Measurements from ENCODE around the gene XPOT. TPM values are rescaled to one million over a fixed set of nuclear protein-coding genes. Genes with fewer than 3 reads are reported as not detected.

Gene XPOT
- total RNA-seq, 1 donor from 2014 or later = 69.1 TPM

GRCh38 chr12:64461634-64462414 lies 57.6 kb downstream of the XPOT start:
- no peak for DNase-seq (ENCODE audit: low spot score)

DNA sequence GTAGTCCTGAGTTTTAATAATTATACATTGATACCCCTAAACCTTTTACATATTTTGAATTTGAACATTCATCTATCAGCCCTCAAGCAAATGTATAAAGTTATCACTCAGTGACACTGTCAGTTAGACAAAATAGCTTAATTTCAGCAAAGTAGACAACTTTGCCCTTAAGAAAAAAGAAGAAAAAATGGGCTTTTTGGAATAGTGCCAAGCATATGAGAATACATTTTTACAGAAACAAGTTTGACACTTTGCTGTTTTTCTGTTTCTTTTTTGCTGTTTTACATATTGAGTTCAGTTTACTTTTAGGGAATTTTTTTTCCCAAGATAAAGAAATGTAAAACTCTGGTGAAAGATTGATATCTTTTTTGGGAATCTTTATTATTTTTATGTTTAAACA lies 62.0 kb downstream of the XPOT start:
- no peak for DNase-seq (ENCODE audit: low spot score)

- no peak for DNase-seq (ENCODE audit: low spot score)
These were observed 64.8 kb downstream of the XPOT start for GRCh38 chr12:64468966-64469365.

DNA sequence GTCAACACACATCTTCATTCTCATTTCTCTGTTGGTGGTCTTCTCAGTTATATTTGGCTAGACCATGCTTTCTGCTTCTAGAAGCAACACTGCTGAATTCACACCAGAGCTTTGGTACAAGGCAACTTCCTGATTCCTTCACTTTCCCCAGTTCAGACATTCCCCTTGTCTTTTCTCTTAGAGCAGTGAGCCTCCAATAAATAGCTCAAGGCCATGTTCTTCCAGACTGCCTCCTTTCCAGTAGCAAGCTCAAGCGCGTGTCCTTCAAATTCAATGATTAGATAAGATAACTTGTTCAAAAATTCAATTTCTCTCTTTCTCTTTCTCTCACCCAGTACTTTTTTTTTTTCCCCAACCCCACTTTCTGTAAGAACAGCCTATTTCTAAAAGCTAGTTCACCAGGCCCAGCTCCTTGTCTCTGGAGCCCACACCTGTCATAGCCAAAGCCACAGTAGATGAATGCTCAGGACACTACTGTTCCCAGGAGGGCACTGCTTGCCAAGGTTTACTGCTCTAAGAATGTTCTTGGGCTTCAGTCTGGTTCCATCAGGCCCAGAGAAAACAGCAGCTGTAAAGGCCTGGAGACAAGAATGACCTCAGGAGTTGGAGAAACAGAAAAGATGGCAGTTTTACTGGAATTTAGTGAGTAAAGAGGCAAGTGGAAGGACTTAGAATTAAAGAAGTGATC lies 65.4 kb downstream of the XPOT start:
- DNase-seq (ENCODE audit: low spot score) = no peak

- no peak for DNase-seq (ENCODE audit: low spot score)
These were observed 66.3 kb downstream of the XPOT start for GRCh38 chr12:64470495-64470894.

DNA sequence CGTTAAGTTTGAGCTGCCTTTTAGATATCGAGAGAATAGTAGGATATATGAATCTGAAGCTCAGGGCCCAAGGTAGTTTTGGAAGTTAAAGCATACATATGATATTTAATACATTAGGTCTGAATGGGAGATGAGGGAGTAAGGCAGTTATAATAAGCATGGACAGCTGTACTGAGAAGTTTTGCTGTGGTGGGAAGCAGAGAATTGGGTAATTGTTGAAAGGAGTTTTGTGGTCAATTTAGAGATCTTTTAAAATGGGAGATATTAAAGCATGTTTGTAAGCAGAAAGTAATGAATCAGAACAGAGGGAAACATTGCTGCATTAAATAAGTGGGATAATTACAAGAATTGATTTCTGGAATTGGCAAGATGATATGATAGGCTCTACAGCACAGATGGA lies 69.0 kb downstream of the XPOT start:
- no peak for DNase-seq (ENCODE audit: low spot score)

- no peak for DNase-seq (ENCODE audit: low spot score)
These were observed 71.3 kb downstream of the XPOT start for GRCh38 chr12:64475518-64475917.

- DNase-seq (ENCODE audit: low spot score) = no peak
These were observed 72.7 kb downstream of the XPOT start for GRCh38 chr12:64476844-64477243.

- DNase-seq (ENCODE audit: low spot score) = no peak
These were observed 74.5 kb downstream of the XPOT start for GRCh38 chr12:64478661-64479060.

DNA sequence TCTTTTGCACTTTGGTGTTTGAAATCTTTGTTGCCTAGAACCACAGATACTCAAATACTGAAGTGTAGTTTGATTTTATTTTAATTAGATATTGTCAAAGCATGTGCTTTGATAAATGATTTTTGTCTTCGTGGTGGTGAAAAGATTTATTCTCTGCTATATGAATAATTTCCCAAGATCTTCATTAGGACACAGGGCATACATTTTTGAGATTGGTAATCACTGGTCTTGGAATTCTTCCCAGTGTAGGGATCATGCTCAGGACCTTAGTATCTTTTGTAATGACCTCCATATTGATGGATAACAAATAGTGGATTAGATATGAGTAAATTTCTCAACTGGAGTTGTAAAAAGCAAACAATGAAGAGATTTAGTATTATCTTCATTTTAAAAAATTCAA lies 76.0 kb downstream of the XPOT start:
- DNase-seq (ENCODE audit: low spot score) = no peak

DNA sequence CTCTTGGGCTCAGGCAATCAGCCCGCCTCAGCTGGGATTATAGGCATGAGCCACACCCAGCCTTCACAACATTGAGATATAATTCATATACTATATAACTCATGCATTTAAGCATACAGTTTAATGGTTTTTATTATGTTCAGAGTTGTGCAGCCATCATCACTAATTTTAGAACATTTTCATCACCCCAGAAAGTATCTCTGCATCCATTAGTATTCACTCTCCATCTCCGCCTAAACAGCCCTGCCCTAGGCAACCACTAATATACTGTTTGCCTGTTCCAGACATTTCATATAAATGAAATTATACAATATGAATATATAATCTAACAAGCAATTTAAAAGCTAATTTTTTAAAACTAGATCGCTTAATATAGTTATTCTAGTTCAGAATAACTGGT lies 82.5 kb downstream of the XPOT start:
- DNase-seq (ENCODE audit: low spot score) = peak; percentile 19

GRCh38 chr12:64491718-64492117 lies 87.5 kb downstream of the XPOT start:
- DNase-seq (ENCODE audit: low spot score) = no peak

DNA sequence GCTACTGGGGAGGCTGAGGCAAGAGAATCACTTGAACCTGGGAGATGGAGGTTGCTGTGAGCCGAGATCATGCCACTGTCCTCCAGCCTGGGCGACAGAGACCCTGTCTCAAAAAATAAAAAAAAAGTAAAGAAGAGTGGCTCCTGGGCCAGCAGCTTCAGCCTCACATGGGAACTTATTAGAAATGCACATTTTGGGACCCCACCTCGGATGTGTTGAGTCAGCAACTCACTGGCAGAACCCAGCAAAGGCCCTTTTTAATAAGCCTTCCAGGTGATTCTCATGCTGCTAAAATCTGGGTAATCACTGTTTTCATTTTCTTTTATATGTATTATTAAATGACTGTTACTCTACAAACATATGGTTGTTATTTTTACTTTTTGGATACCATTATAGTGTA lies 89.3 kb downstream of the XPOT start:
- no peak for DNase-seq (ENCODE audit: low spot score)

DNA sequence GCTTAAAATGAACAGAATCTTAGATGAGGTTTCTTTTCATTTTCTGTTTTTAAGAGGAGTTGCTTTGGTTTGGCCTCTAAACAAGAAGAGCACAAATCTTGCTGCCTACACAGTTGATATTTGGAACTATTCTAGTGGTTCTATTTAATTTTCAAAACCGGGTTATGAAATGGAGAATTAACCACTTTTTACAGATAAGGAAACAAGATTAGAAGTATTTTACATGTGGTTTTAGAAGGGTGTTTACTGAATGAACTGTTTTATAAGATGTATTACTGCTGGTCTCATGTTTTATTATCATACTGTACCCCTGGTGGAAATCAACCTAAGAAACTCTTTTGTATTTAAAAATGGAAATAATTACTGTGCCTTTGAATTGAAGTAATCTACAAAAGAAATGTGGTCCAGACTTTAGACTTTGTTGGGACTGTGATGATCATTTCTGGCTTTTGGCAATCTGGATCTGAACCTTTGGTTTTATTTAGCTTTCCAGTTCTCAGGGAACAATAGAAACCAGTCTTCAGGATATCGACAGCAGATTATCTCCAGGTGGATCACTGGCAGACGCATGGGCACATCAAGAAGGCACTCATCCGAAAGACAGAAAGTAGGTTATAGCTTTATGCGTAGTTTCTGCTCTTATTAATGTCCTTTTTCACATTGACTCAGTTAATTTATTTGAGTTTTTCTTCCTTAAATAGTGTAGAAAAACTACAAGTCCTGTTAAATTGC lies 91.0 kb downstream of the XPOT start:
- DNase-seq (ENCODE audit: low spot score) = no peak

GRCh38 chr12:64496839-64497400 lies 92.7 kb downstream of the XPOT start:
- no peak for DNase-seq (ENCODE audit: low spot score)

GRCh38 chr12:64497484-64497883 lies 93.3 kb downstream of the XPOT start:
- DNase-seq (ENCODE audit: low spot score) = no peak

GRCh38 chr12:64497903-64498302 lies 93.7 kb downstream of the XPOT start:
- DNase-seq (ENCODE audit: low spot score) = no peak

DNA sequence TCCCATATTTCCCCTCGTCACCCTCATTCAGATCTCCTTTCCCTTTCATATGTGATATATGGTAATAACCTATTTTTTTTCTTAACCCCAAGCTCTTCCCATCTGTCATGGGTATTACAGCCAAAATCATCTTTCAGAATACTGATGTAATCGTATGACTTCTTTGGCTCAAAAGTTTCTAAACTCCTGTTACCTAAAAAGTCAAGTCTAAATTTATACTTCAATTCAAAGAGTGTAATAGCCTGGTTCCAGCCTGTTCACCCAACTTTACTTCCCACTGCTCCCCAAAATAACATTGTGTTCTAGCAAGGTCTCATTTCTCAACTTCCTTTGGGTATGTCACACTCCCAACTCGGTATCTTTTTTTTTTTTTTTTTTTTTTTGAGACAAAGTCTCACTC lies 96.2 kb downstream of the XPOT start:
- DNase-seq (ENCODE audit: low spot score) = no peak

Data from umbilical cord (tissue), 2 donors.